ENCODE measurements around the gene HSPB2. TPM values are rescaled to one million over a fixed set of nuclear protein-coding genes. Genes with fewer than 3 reads are reported as not detected.

HSPB2 gene
- total and polyA plus RNA-seq, 2 donors (not counting 1 experiment from before 2014, with no cell fraction given) = not detected

DNA sequence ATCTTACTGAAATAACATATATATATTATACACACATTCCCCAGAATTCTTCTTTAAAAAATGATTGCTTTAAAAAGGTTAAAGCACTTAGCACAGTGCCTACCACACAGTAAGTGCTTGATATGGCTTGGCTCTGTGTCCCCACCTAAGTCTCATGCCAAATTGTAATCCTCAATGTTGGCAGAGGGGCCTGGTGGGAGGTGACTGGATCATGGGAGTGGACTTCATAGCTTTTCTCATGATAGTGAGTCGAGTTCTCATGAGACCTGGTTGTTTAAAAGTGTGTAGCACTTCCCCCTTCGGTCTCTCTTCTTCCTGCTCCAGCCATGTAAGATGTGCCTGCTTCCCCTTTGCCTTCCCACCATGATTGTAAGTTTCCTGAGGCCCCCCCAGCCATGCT lies 7.1 kb upstream of the HSPB2 start:
- H3K4me3 Mint-ChIP-seq = no peak overlapping the region
- ChIA-PET POLR2A (no interaction called here), CTCF (no interaction called here)
- H3K4me2 ChIP-seq (replicated peaks; ENCODE audit: low read depth, low read length, poor library complexity, severe bottlenecking) = no peak overlapping the region
- ATAC-seq (ENCODE audit: low read depth) (no peak), DNase-seq (no peak)
- no peaks in the 10 kb centered on the region for H4K20me1 ChIP-seq (ENCODE audit: control insufficient read depth, insufficient read depth, low read length, poor library complexity, severe bottlenecking)
- H3K4me3 ChIP-seq (ENCODE audit: control extremely low read depth in 1 of 5, extremely low read depth in 1 of 5, insufficient read depth in 1 of 5, low read depth in 2 of 5, low read length in 4 of 5) = no peak overlapping the region
- no peaks in the 10 kb centered on the region for H3K79me2 ChIP-seq (ENCODE audit: control insufficient read depth, insufficient read depth, low read length)
- H3K9me3 Mint-ChIP-seq (ENCODE audit: insufficient read depth) = no peaks in the 10 kb centered on the region
- H3K27ac ChIP-seq (ENCODE audit: low read length in 2 of 2) = no peak overlapping the region
- no peak overlapping the region for H2AFZ ChIP-seq (ENCODE audit: insufficient read depth, low read depth, low read length, poor library complexity, severe bottlenecking)
- peaks cover 0 to 7% (median 2%) of the 10 kb centered on the region in 4 experiments for H3K27me3 ChIP-seq (replicated peaks in 1 of 4; ENCODE audit: control extremely low read depth in 1 of 4, control insufficient read depth in 3 of 4, insufficient read depth in 4 of 4, low read length in 3 of 4)
- TF ChIP-seq CTCF (IDR thresholded peaks at IDR 0.05) = no peak
- no peak for TF ChIP-seq EZH2 (IDR thresholded peaks at IDR 0.05; ENCODE audit: borderline replicate concordance, insufficient read depth, low read depth, low read length, poor library complexity, severe bottlenecking)
- no CpG with 5 or more reads among the region's 2 CpGs for WGBS (ENCODE audit: insufficient coverage)
- H3K4me1 ChIP-seq (ENCODE audit: control insufficient read depth in 2 of 2, insufficient read depth in 2 of 2, low read length in 2 of 2) = no peaks in the 10 kb centered on the region
- no peak overlapping the region for H3K27ac Mint-ChIP-seq
- intact Hi-C loops (cut with micrococcal nuclease) = no loop called here
- no peak overlapping the region for H3K9ac ChIP-seq (ENCODE audit: low read length)
- peaks cover 28% of the 10 kb centered on the region for H3K27me3 Mint-ChIP-seq
- H3K4me1 Mint-ChIP-seq = no peaks in the 10 kb centered on the region
- no peaks in the 10 kb centered on the region for H3K9me3 ChIP-seq (ENCODE audit: control extremely low read depth in 1 of 3, control insufficient read depth in 2 of 3, insufficient read depth in 1 of 3, low read length in 2 of 3)
- no peaks in the 10 kb centered on the region for H3K36me3 ChIP-seq (replicated peaks in 1 of 2; ENCODE audit: control extremely low read depth in 1 of 2, control insufficient read depth in 1 of 2, extremely low read depth in 1 of 2, insufficient read depth in 2 of 2, low read length in 1 of 2)

DNA sequence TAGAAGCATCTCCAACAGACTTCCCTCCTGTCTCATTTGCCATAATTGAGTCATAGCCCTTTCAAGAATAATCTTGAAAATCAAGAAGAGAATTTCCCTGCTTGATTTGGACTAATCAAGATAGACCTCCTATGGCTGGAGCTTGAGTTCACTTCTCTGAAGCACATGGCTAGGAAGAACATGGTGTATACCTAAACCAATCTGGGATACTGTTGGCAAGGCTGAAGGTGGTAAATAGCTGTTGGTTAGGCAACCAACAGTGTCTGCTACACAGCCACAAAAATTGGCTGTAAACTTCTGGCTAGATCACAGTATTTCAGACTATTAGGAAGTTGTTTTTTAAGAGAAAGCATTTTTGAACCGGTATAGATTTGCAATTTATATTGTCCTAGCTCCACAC lies 5.9 kb upstream of the HSPB2 start:
- Mint-ChIP-seq H3K9me3 (ENCODE audit: insufficient read depth) (no peaks in the 10 kb centered on the region), H3K4me1 (no peaks in the 10 kb centered on the region), H3K27me3 (peaks cover 38% of the 10 kb centered on the region), H3K4me3 (no peak overlapping the region), H3K27ac (no peak overlapping the region)
- DNase-seq = no peak
- Histone ChIP-seq H2AFZ (ENCODE audit: insufficient read depth, low read depth, low read length, poor library complexity, severe bottlenecking) (no peak overlapping the region), H3K4me2 (replicated peaks; ENCODE audit: low read depth, low read length, poor library complexity, severe bottlenecking) (no peak overlapping the region), H3K27me3 (replicated peaks in 1 of 4; ENCODE audit: control extremely low read depth in 1 of 4, control insufficient read depth in 3 of 4, insufficient read depth in 4 of 4, low read length in 3 of 4) (peaks cover 0 to 19% (median 3%) of the 10 kb centered on the region in 4 experiments), H3K27ac (ENCODE audit: low read length in 2 of 2) (no peak overlapping the region), H3K9ac (ENCODE audit: low read length) (no peak overlapping the region), H3K9me3 (ENCODE audit: control extremely low read depth in 1 of 3, control insufficient read depth in 2 of 3, insufficient read depth in 1 of 3, low read length in 2 of 3) (peaks cover 0 to 4% (median 0%) of the 10 kb centered on the region in 3 donors), H3K79me2 (ENCODE audit: control insufficient read depth, insufficient read depth, low read length) (no peaks in the 10 kb centered on the region), H3K4me3 (ENCODE audit: control extremely low read depth in 1 of 5, extremely low read depth in 1 of 5, insufficient read depth in 1 of 5, low read depth in 2 of 5, low read length in 4 of 5) (no peak overlapping the region), H3K36me3 (replicated peaks in 1 of 2; ENCODE audit: control extremely low read depth in 1 of 2, control insufficient read depth in 1 of 2, extremely low read depth in 1 of 2, insufficient read depth in 2 of 2, low read length in 1 of 2) (no peaks in the 10 kb centered on the region), H3K4me1 (ENCODE audit: control insufficient read depth in 2 of 2, insufficient read depth in 2 of 2, low read length in 2 of 2) (no peaks in the 10 kb centered on the region), H4K20me1 (ENCODE audit: control insufficient read depth, insufficient read depth, low read length, poor library complexity, severe bottlenecking) (no peaks in the 10 kb centered on the region)
- POLR2A ChIA-PET = no interaction called here
- CTCF ChIA-PET = no interaction called here
- intact Hi-C loops (cut with micrococcal nuclease) = no loop called here
- no peak for ATAC-seq (ENCODE audit: low read depth)
- TF ChIP-seq EZH2 (IDR thresholded peaks at IDR 0.05; ENCODE audit: borderline replicate concordance, insufficient read depth, low read depth, low read length, poor library complexity, severe bottlenecking) = no peak
- TF ChIP-seq CTCF (IDR thresholded peaks at IDR 0.05) = no peak
- no CpG with 5 or more reads among the region's 1 CpG for WGBS (ENCODE audit: insufficient coverage)
